Ureter (tissue), 1 donor: ENCODE measurements around the gene RAD51B. TPM values are rescaled to one million over a fixed set of nuclear protein-coding genes. Genes with fewer than 3 reads are reported as not detected.
"Not testable (repeated sequence)": the region's sequence is repeated elsewhere in the genome, so short reads cannot be mapped to it uniquely, and the experiment has no call there.

Source experiments
- DNase-seq: peaks from one replicate; pipeline ENCODE4 v3.0.0-alpha.2; 2020; ENCODE audit warnings: low spot score
- total RNA-seq: library from RNA; stranded (reverse); gene quantifications from one replicate; pipeline ENCODE4 v1.2.4, GENCODE V29; 2023
- donor health status: DM: yes; HTN: yes; CAD: no.

The RAD51B gene
- total RNA-seq, 1 donor from 2014 or later: 36.6 TPM

- DNase-seq: no peak
Observed at GRCh38 chr14:68027276-68027675, 207.7 kb downstream of the RAD51B start.

- no peak for DNase-seq
Observed at GRCh38 chr14:68028075-68028474, 208.5 kb downstream of the RAD51B start.

- not testable (repeated sequence) for DNase-seq
Observed at GRCh38 chr14:68031011-68031410, 211.4 kb downstream of the RAD51B start.

GRCh38 chr14:68032154-68032553 lies 212.6 kb downstream of the RAD51B start:
- DNase-seq: no peak

- DNase-seq: no peak
Observed at GRCh38 chr14:68033336-68033932, 213.9 kb downstream of the RAD51B start.

- DNase-seq: no peak
Observed at GRCh38 chr14:68034896-68035295, 215.3 kb downstream of the RAD51B start.

- DNase-seq: no peak
Observed at GRCh38 chr14:68036202-68036601, 216.6 kb downstream of the RAD51B start.

- no peak for DNase-seq
Observed at GRCh38 chr14:68039593-68039992, 220.0 kb downstream of the RAD51B start.

- no peak for DNase-seq
Observed at GRCh38 chr14:68040633-68041369, 221.2 kb downstream of the RAD51B start.

GRCh38 chr14:68041876-68042354 lies 222.3 kb downstream of the RAD51B start:
- DNase-seq: no peak

GRCh38 chr14:68042586-68043210 lies 223.1 kb downstream of the RAD51B start:
- no peak for DNase-seq

- no peak for DNase-seq
Observed at GRCh38 chr14:68043752-68044151, 224.2 kb downstream of the RAD51B start.

- no peak for DNase-seq
Observed at GRCh38 chr14:68047906-68048305, 228.3 kb downstream of the RAD51B start.

- not testable (repeated sequence) for DNase-seq
Observed at GRCh38 chr14:68048815-68049214, 229.2 kb downstream of the RAD51B start.

GRCh38 chr14:68050177-68050576 lies 230.6 kb downstream of the RAD51B start:
- no peak for DNase-seq

- DNase-seq: no peak
Observed at GRCh38 chr14:68051146-68051545, 231.6 kb downstream of the RAD51B start.

- DNase-seq: no peak
Observed at GRCh38 chr14:68060198-68060597, 240.6 kb downstream of the RAD51B start.

GRCh38 chr14:68062651-68063050 lies 243.1 kb downstream of the RAD51B start:
- no peak for DNase-seq

- no peak for DNase-seq
Observed at GRCh38 chr14:68065322-68065721, 245.7 kb downstream of the RAD51B start.

GRCh38 chr14:68074765-68075381 lies 255.3 kb downstream of the RAD51B start:
- no peak for DNase-seq

- no peak for DNase-seq
Observed at GRCh38 chr14:68075382-68076029, 255.9 kb downstream of the RAD51B start.

GRCh38 chr14:68076451-68076850 lies 256.9 kb downstream of the RAD51B start:
- no peak for DNase-seq
